HEK293 (cell line): ENCODE data around the gene BAIAP2.

Experiments used
- CTCF ChIA-PET: fragments of 350-600 bp; formaldehyde crosslinking; extraction: SDS; loops from one replicate; lab custom pipeline; 2021; ENCODE audit warnings: antibody characterized with exemption; lab: Yijun Ruan, JAX
- POLR2A ChIA-PET: fragments of 300-600 bp; formaldehyde crosslinking; extraction: SDS; loops from one replicate; lab custom pipeline; 2020; ENCODE audit warnings: antibody characterized with exemption, inconsistent platforms; lab: Yijun Ruan, JAX
- H3K27ac ChIP-seq: fragments of 200-500 bp; sonication (Bioruptor generic); 2 replicates; pipeline ENCODE4 v1.5.1; 2014; ENCODE audit warnings: low read depth, low read length, control low read depth, inconsistent platforms; ENCODE audit errors: extremely low read depth
- H3K36me3 ChIP-seq, 2 experiments: fragments of 200-500 bp in 1 of 2; sonication (Bioruptor generic) in 1 of 2; 1 replicate in 1 of 2; 2 replicates in 1 of 2; pipeline ENCODE4 v1.5.1; 2014 to 2017; ENCODE audit warnings: inconsistent platforms in 2 of 2, low read length in 2 of 2; ENCODE audit not compliant: control insufficient read depth in 2 of 2, insufficient read depth in 1 of 2
- H3K4me1 ChIP-seq: fragments of 200-500 bp; sonication (Bioruptor generic); 2 replicates; pipeline ENCODE4 v1.5.1; 2014; ENCODE audit warnings: mild to moderate bottlenecking, low read length, inconsistent platforms; ENCODE audit not compliant: control insufficient read depth, insufficient read depth
- H3K4me3 ChIP-seq: 2 replicates; pipeline ENCODE4 v1.5.1; 2011; ENCODE audit warnings: low read depth, mild to moderate bottlenecking, control low read depth, low read length, moderate library complexity
- H3K9me3 ChIP-seq: fragments of 200-500 bp; sonication (Bioruptor generic); 2 replicates; pipeline ENCODE4 v1.5.1; 2014; ENCODE audit warnings: low read depth, low read length, inconsistent platforms; ENCODE audit not compliant: control insufficient read depth, insufficient read depth
- GLI2 ChIP-seq: fragments of 450-650 bp; formaldehyde crosslinking; IDR thresholded peaks from 2 replicates; pipeline ENCODE4; 2017; ENCODE audit warnings: missing biosample characterization, missing genetic modification characterization, low read depth, borderline replicate concordance
- HOXD13 ChIP-seq: sonication (generic); formaldehyde crosslinking; IDR thresholded peaks from 2 replicates; pipeline ENCODE4 v1.8.0; 2022; ENCODE audit warnings: missing genetic modification reagents, borderline replicate concordance
- KLF7 ChIP-seq: fragments of 450-650 bp; formaldehyde crosslinking; IDR thresholded peaks from 2 replicates; pipeline ENCODE4 v1.5.1; 2016; ENCODE audit warnings: missing biosample characterization, missing genetic modification characterization, borderline replicate concordance
- OSR2 ChIP-seq: fragments of 450-650 bp; formaldehyde crosslinking; IDR thresholded peaks from 2 replicates; pipeline ENCODE4 v1.5.1; 2016; ENCODE audit warnings: missing biosample characterization, missing genetic modification characterization
- OVOL3 ChIP-seq: fragments of 450-650 bp; formaldehyde crosslinking; IDR thresholded peaks from 2 replicates; pipeline ENCODE4 v1.5.1; 2016; ENCODE audit warnings: missing biosample characterization, missing genetic modification characterization
- ZFP3 ChIP-seq: fragments of 450-650 bp; formaldehyde crosslinking; IDR thresholded peaks from 2 replicates; pipeline ENCODE4 v1.5.1; 2016; ENCODE audit warnings: low read depth, missing biosample characterization, missing genetic modification characterization
- ZNF10 ChIP-seq: fragments of 450-650 bp; formaldehyde crosslinking; IDR thresholded peaks from 2 replicates; pipeline ENCODE4 v1.5.1; 2017; ENCODE audit warnings: missing biosample characterization, missing genetic modification characterization
- ZNF121 ChIP-seq: fragments of 450-650 bp; formaldehyde crosslinking; IDR thresholded peaks from 2 replicates; pipeline ENCODE4 v1.5.1; 2016; ENCODE audit warnings: missing biosample characterization, missing genetic modification characterization
- ZNF221 ChIP-seq: fragments of 450-650 bp; formaldehyde crosslinking; IDR thresholded peaks from 2 replicates; pipeline ENCODE4 v1.5.1; 2017; ENCODE audit warnings: missing biosample characterization, missing genetic modification characterization, borderline replicate concordance
- ZNF223 ChIP-seq: fragments of 450-650 bp; formaldehyde crosslinking; IDR thresholded peaks from 2 replicates; pipeline ENCODE4 v1.5.1; 2016; ENCODE audit warnings: missing biosample characterization, missing genetic modification characterization
- ZNF426 ChIP-seq: fragments of 450-650 bp; formaldehyde crosslinking; IDR thresholded peaks from 2 replicates; pipeline ENCODE4 v1.5.1; 2017; ENCODE audit warnings: missing biosample characterization, missing genetic modification characterization, mild to moderate bottlenecking, inconsistent platforms, moderate library complexity
- ZNF473 ChIP-seq: fragments of 450-650 bp; formaldehyde crosslinking; IDR thresholded peaks from 2 replicates; pipeline ENCODE4 v1.5.1; 2017; ENCODE audit warnings: missing biosample characterization, missing genetic modification characterization
- ZNF571 ChIP-seq: fragments of 450-650 bp; formaldehyde crosslinking; IDR thresholded peaks from 2 replicates; pipeline ENCODE4 v1.5.0; 2017; ENCODE audit warnings: missing biosample characterization, missing genetic modification characterization
- ZNF596 ChIP-seq: fragments of 450-650 bp; IDR thresholded peaks from 2 replicates; pipeline ENCODE4 v1.5.0; 2018; ENCODE audit warnings: missing biosample characterization, mild to moderate bottlenecking, missing genetic modification characterization, moderate library complexity
- ZNF600 ChIP-seq: fragments of 450-650 bp; formaldehyde crosslinking; IDR thresholded peaks from 2 replicates; pipeline ENCODE4 v1.5.1; 2016; ENCODE audit warnings: missing biosample characterization, missing genetic modification characterization
- ZSCAN16 ChIP-seq: fragments of 450-650 bp; formaldehyde crosslinking; IDR thresholded peaks from 2 replicates; pipeline ENCODE4 v1.5.1; 2016; ENCODE audit warnings: missing biosample characterization, missing genetic modification characterization
- ZSCAN23 ChIP-seq: fragments of 450-650 bp; formaldehyde crosslinking; IDR thresholded peaks from 2 replicates; pipeline ENCODE4 v1.5.1; 2016; ENCODE audit warnings: missing biosample characterization, missing genetic modification characterization
- ZSCAN30 ChIP-seq: fragments of 450-650 bp; IDR thresholded peaks from 2 replicates; pipeline ENCODE4 v1.5.1; 2018; ENCODE audit warnings: missing biosample characterization, mild to moderate bottlenecking, missing genetic modification characterization, moderate library complexity
- ZXDB ChIP-seq: fragments of 450-650 bp; formaldehyde crosslinking; IDR thresholded peaks from 2 replicates; pipeline ENCODE4 v1.5.1; 2016; ENCODE audit warnings: missing biosample characterization, missing genetic modification characterization
- TF ChIP-seq, protein P1 (sequence below): fragments of 450-650 bp; formaldehyde crosslinking; IDR thresholded peaks from 2 replicates; pipeline ENCODE4 v1.5.1; 2017; ENCODE audit warnings: missing biosample characterization, missing genetic modification characterization
- TF ChIP-seq, protein P2 (sequence below): fragments of 450-650 bp; formaldehyde crosslinking; IDR thresholded peaks from 2 replicates; pipeline ENCODE4 v1.5.1; 2016; ENCODE audit warnings: missing biosample characterization, missing genetic modification characterization
- TF ChIP-seq, protein P3 (sequence below): fragments of 450-650 bp; formaldehyde crosslinking; IDR thresholded peaks from 2 replicates; pipeline ENCODE4 v1.5.1; 2016; ENCODE audit warnings: missing biosample characterization, missing genetic modification characterization
- TF ChIP-seq, protein P4 (sequence below): fragments of 450-650 bp; formaldehyde crosslinking; IDR thresholded peaks from 2 replicates; pipeline ENCODE4 v1.5.1; 2016; ENCODE audit warnings: missing biosample characterization, missing genetic modification characterization

Gene BAIAP2

DNA sequence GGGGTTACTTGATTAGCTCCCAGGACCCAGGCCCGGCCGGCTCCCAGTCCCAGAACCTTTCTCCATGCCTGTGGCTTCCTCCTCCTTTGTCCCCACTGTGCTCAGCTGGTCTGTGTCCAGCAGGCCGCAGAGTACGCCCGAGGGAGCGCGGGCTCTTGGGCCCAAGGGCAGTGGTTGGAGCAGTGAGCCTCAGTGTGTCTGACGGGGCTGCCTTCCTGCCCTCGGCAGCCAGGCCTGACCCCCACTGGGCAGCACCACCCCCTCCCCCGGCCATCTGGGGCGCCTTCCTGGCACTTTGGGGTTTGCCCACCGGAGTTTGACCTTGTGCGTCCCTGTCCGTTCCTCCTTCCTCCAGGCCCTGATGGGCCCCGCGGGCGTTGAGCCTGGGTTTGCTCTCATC is 67.9 kb downstream of the BAIAP2 start:
- peaks cover 0 to 37% of the 10 kb centered on the region in 2 experiments; a peak in 1 of 3 replicates for H3K36me3 ChIP-seq
- CTCF ChIA-PET, result interaction anchor here (0.6 to 2.9 kb wide), 23 partner anchors 8 to 211 kb away, joined by 3 to 30 read pairs (median 6); partner anchors contain the start of gene CHMP6
- H3K4me1 ChIP-seq, result no peaks in the 10 kb centered on the region
- no peak overlapping the region for H3K4me3 ChIP-seq
- no peak overlapping the region for H3K27ac ChIP-seq
- no peaks in the 10 kb centered on the region for H3K9me3 ChIP-seq
- no peak for TF ChIP-seq ZNF473 (tag by site-specific recombination)
- TF ChIP-seq, protein P1, sequence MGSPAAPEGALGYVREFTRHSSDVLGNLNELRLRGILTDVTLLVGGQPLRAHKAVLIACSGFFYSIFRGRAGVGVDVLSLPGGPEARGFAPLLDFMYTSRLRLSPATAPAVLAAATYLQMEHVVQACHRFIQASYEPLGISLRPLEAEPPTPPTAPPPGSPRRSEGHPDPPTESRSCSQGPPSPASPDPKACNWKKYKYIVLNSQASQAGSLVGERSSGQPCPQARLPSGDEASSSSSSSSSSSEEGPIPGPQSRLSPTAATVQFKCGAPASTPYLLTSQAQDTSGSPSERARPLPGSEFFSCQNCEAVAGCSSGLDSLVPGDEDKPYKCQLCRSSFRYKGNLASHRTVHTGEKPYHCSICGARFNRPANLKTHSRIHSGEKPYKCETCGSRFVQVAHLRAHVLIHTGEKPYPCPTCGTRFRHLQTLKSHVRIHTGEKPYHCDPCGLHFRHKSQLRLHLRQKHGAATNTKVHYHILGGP, result no peak
- TF ChIP-seq ZNF221 (tag by site-specific recombination), result no peak
- no peak for TF ChIP-seq ZNF426
- no peak for TF ChIP-seq ZXDB (tag by site-specific recombination)
- TF ChIP-seq KLF7 (tag by site-specific recombination), result no peak
- no peak for TF ChIP-seq ZSCAN23
- no peak for TF ChIP-seq ZNF223
- no peak for TF ChIP-seq OSR2 (tag by site-specific recombination)
- no peak for TF ChIP-seq ZNF571 (tag by site-specific recombination)
- TF ChIP-seq HOXD13, result no peak
- TF ChIP-seq ZFP3 (tag by site-specific recombination), result no peak
- TF ChIP-seq, protein P2, sequence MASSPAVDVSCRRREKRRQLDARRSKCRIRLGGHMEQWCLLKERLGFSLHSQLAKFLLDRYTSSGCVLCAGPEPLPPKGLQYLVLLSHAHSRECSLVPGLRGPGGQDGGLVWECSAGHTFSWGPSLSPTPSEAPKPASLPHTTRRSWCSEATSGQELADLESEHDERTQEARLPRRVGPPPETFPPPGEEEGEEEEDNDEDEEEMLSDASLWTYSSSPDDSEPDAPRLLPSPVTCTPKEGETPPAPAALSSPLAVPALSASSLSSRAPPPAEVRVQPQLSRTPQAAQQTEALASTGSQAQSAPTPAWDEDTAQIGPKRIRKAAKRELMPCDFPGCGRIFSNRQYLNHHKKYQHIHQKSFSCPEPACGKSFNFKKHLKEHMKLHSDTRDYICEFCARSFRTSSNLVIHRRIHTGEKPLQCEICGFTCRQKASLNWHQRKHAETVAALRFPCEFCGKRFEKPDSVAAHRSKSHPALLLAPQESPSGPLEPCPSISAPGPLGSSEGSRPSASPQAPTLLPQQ (tag by site-specific recombination), result no peak
- POLR2A ChIA-PET, result no interaction called here

DNA sequence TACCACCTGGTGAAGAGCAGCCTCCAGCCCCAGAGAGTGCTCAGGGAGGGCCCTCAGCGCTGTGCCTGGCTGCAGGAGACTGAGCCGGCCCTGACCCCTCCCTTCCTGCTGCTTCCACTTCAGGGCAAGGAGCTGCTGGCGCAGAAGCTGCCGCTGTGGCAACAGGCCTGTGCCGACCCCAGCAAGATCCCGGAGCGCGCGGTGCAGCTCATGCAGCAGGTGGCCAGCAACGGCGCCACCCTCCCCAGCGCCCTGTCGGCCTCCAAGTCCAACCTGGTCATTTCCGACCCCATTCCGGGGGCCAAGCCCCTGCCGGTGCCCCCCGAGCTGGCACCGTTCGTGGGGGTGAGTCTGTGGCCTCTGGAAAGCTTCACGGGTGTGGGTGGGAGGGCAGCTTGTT is 68.4 kb downstream of the BAIAP2 start:
- Histone ChIP-seq H3K36me3 (peaks cover 0 to 37% of the 10 kb centered on the region in 2 experiments; a peak in 1 of 3 replicates), H3K9me3 (no peaks in the 10 kb centered on the region), H3K27ac (no peak overlapping the region), H3K4me3 (no peak overlapping the region), H3K4me1 (no peaks in the 10 kb centered on the region)
- TF ChIP-seq, protein P3, sequence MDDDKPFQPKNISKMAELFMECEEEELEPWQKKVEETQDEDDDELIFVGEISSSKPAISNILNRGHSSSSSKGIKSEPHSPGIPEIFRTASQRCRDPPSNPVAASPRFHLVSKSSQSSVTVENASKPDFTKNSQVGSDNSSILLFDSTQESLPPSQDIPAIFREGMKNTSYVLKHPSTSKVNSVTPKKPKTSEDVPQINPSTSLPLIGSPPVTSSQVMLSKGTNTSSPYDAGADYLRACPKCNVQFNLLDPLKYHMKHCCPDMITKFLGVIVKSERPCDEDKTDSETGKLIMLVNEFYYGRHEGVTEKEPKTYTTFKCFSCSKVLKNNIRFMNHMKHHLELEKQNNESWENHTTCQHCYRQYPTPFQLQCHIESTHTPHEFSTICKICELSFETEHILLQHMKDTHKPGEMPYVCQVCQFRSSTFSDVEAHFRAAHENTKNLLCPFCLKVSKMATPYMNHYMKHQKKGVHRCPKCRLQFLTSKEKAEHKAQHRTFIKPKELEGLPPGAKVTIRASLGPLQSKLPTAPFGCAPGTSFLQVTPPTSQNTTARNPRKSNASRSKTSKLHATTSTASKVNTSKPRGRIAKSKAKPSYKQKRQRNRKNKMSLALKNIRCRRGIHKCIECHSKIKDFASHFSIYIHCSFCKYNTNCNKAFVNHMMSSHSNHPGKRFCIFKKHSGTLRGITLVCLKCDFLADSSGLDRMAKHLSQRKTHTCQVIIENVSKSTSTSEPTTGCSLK (tag by site-specific recombination), result no peak
- TF ChIP-seq ZNF10 (tag by site-specific recombination) (no peak), ZNF223 (no peak), ZNF121 (no peak), ZSCAN16 (tag by site-specific recombination) (no peak), GLI2 (tag by site-specific recombination) (no peak), ZSCAN30 (tag by site-specific recombination) (no peak), ZNF596 (tag by site-specific recombination) (no peak), ZNF600 (tag by site-specific recombination) (no peak), OVOL3 (tag by site-specific recombination) (no peak)
- TF ChIP-seq, protein P1, result no peak
- TF ChIP-seq, protein P4, sequence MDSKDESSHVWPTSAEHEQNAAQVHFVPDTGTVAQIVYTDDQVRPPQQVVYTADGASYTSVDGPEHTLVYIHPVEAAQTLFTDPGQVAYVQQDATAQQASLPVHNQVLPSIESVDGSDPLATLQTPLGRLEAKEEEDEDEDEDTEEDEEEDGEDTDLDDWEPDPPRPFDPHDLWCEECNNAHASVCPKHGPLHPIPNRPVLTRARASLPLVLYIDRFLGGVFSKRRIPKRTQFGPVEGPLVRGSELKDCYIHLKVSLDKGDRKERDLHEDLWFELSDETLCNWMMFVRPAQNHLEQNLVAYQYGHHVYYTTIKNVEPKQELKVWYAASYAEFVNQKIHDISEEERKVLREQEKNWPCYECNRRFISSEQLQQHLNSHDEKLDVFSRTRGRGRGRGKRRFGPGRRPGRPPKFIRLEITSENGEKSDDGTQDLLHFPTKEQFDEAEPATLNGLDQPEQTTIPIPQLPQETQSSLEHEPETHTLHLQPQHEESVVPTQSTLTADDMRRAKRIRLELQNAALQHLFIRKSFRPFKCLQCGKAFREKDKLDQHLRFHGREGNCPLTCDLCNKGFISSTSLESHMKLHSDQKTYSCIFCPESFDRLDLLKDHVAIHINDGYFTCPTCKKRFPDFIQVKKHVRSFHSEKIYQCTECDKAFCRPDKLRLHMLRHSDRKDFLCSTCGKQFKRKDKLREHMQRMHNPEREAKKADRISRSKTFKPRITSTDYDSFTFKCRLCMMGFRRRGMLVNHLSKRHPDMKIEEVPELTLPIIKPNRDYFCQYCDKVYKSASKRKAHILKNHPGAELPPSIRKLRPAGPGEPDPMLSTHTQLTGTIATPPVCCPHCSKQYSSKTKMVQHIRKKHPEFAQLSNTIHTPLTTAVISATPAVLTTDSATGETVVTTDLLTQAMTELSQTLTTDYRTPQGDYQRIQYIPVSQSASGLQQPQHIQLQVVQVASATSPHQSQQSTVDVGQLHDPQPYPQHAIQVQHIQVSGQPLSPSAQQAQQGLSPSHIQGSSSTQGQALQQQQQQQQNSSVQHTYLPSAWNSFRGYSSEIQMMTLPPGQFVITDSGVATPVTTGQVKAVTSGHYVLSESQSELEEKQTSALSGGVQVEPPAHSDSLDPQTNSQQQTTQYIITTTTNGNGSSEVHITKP (tag by site-specific recombination), result no peak
- POLR2A ChIA-PET, result no interaction called here
- CTCF ChIA-PET, result interaction anchor here (0.6 to 2.9 kb wide), 9 partner anchors 9 to 115 kb away, joined by 3 to 29 read pairs (median 13); partner anchors contain the start of gene CHMP6
